GM15510 (cell line): ENCODE data around the gene AFTPH.

ENCODE experiments used
- POLR2A ChIP-seq: IDR thresholded peaks from 3 replicates; pipeline ENCODE4 v1.6.1; 2011; ENCODE audit warnings: borderline replicate concordance; ENCODE audit not compliant: insufficient read length; ENCODE audit errors: extremely low read depth

The AFTPH gene

GRCh38 chr2:64515086-64515485, 9.0 kb upstream of the AFTPH start:
- no peak for TF ChIP-seq POLR2A

DNA sequence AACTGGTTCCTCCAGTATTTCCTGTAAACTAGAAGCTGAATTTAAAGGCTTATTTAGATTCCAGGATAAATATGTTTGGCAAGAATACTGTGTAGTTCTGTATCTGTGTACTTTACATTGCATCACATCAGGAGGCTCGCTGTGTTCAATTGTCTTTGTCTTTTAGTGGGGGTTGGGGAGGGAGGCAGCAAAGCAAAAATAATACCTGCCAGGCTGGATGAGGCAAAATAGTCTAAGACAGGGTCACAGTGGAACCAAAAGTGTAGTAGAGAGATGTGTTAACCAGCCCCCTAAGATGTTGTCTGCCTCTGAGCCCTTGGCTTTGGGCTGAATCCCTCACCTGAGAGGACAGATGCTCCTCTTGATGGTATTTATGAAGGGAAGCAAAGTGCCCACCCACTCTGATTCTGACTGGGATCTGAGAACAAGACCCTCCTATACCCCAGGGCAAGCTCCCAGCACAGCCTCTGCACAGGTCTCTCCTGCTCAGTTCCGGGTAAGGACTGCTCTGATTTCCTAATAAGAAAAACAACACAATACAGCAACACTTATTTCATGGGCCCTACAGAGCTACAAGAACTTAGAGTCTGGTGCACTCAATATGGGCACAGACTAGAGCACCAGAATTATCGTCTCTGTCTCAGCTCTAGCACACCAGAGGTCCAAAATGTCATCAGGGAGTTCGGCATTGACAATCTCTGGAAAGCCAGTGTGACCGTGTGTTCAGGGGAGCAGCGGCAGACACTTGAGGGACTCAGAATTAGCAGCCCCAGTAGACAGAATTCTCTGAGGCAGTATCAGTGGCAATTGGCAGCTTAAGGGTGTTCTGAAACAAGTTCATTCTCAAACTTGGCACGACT, 7.2 kb upstream of the AFTPH start:
- no peak for TF ChIP-seq POLR2A

- no peak for TF ChIP-seq POLR2A
These were observed 6.6 kb upstream of the AFTPH start for GRCh38 chr2:64517511-64517884.

- no peak for TF ChIP-seq POLR2A
These were observed 1.2 kb upstream of the AFTPH start for GRCh38 chr2:64522843-64523428.

GRCh38 chr2:64524604-64525316, 632 bp downstream of the AFTPH start:
- TF ChIP-seq POLR2A, result no peak

- peak; percentile 31 for TF ChIP-seq POLR2A
These were observed 1.1 kb downstream of the AFTPH start for GRCh38 chr2:64525317-64525613.

- TF ChIP-seq POLR2A, result no peak
These were observed 1.9 kb downstream of the AFTPH start for GRCh38 chr2:64526034-64526433.

- TF ChIP-seq POLR2A, result no peak
These were observed 7.9 kb downstream of the AFTPH start for GRCh38 chr2:64532030-64532429.

DNA sequence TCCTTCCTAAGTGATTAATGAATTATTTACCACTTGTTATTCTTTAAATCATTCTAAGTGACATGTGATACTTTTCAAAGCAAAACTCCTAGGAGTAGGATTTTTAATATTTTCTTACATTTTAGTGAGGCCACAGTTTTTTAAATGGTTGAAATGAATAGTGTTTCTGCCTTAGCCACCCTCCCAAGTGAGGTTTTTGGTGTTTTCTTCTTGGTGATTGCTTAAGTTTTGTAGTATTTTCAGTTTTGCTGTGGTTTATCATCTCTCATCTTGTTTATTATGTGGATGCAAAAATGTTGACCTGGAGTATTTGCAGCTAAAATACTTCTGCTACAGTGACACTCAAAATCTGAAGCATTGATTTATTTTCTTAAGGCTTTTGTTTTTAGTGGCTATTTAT, 9.8 kb downstream of the AFTPH start:
- no peak for TF ChIP-seq POLR2A

DNA sequence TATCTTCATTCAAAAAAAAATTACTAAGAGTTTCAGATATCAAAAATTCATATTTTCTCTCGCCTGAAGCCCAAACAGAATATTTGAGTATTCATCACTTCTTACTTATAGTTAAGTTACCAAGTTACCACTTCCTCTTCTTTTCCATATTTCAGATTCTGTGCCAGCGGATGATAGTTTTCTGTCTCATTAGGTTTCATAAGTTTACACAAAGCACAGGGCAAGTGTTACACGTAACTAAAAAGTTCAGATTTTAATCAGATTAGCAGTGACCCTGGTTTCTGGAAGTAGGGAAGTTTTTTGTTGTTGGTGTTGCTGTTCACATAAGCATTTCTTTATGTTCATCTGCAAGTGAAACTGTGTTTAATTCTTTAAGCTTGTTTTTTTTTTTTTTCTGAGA, 10.2 kb downstream of the AFTPH start:
- no peak for TF ChIP-seq POLR2A

DNA sequence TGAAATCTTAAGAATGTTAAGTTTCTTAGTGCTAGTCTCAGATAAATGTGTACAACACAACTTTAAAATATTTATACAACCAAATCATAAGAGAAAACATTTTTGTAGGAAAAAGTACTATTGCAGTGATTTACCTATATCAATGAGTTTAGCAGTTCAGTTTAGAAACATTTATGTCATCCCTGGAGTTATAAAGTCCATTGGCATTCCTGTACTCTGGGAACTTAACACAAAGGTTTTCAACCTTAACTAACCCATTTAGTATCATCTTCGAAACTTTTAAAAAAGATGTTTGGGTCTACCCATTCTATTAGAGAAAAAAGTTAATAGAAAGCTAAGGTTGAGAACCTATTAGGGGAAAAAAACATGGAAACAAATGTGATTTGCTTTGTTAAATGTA, 10.9 kb downstream of the AFTPH start:
- no peak for TF ChIP-seq POLR2A

- no peak for TF ChIP-seq POLR2A
These were observed 13.9 kb downstream of the AFTPH start for GRCh38 chr2:64537991-64538390.

- no peak for TF ChIP-seq POLR2A
These were observed 14.8 kb downstream of the AFTPH start for GRCh38 chr2:64538764-64539433.

- no peak for TF ChIP-seq POLR2A
These were observed 16.5 kb downstream of the AFTPH start for GRCh38 chr2:64540615-64541014.

GRCh38 chr2:64541547-64541946, 17.4 kb downstream of the AFTPH start:
- no peak for TF ChIP-seq POLR2A
